Sigmoid colon (tissue), 4 donors: ENCODE results near the gene OGFR.

Experiments
- EP300 ChIP-seq, 4 donors: sonication (generic); formaldehyde crosslinking; IDR thresholded peaks; one replicate each; pipeline ENCODE4 v1.6.1; 2017; ENCODE audit warnings: antibody characterized with exemption in 4 of 4
- POLR2A ChIP-seq, 2 donors: fragments of 450-650 bp; IDR thresholded peaks; one replicate each; pipeline ENCODE4 v1.6.1; 2016; ENCODE audit warnings: antibody characterized with exemption in 2 of 2, mild to moderate bottlenecking in 2 of 2, moderate library complexity in 2 of 2
- POLR2AphosphoS5 ChIP-seq, 4 donors: sonication (generic); formaldehyde crosslinking; IDR thresholded peaks; one replicate each; pipeline ENCODE4 v1.6.1; 2017; ENCODE audit warnings: antibody characterized with exemption in 4 of 4
- TF ChIP-seq, protein P1 (sequence below), 4 experiments: fragments of 450-650 bp in 3 of 4; fragments of 200-600 bp in 1 of 4; IDR thresholded peaks; one replicate each; pipeline ENCODE4 v1.5.1; 2016 to 2019; ENCODE audit warnings: antibody characterized with exemption in 4 of 4, mild to moderate bottlenecking in 3 of 4, moderate library complexity in 2 of 4

DNA sequence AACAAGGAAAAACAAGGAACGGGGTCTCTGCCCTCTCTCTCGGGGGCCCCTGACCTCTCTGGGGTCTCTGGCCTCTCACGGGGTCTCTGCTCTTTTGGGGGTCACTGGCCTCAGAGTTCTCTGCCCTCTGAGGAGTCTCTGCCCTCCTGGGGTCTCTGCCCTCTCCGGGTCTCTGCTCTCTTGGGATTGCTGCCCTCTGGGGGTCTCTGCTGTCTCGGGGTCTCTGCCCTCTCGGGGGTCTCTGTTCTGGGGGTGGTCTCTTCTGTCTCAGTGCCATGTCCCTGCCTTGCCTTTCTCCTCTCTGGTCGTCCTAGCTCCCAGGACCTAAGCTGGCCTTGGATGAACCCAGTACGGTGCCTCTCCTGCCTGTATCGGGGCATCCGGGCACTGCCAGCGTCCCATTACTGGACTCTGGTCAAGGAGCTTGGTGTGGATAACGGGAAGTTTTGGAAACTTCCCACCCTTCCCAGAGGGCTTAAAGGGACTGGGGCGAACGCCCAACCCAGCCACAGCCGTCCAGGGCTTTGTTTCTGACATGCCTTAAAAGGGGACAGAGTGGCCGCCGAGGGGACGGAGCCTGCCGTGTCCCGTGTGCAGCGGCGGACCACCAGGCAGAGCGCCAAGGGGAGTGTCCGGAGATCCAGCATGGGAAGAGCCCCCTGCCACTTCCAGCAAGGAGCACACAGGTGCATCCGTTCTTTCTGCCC is 33.1 kb upstream of the OGFR start:
- TF ChIP-seq, protein P1, sequence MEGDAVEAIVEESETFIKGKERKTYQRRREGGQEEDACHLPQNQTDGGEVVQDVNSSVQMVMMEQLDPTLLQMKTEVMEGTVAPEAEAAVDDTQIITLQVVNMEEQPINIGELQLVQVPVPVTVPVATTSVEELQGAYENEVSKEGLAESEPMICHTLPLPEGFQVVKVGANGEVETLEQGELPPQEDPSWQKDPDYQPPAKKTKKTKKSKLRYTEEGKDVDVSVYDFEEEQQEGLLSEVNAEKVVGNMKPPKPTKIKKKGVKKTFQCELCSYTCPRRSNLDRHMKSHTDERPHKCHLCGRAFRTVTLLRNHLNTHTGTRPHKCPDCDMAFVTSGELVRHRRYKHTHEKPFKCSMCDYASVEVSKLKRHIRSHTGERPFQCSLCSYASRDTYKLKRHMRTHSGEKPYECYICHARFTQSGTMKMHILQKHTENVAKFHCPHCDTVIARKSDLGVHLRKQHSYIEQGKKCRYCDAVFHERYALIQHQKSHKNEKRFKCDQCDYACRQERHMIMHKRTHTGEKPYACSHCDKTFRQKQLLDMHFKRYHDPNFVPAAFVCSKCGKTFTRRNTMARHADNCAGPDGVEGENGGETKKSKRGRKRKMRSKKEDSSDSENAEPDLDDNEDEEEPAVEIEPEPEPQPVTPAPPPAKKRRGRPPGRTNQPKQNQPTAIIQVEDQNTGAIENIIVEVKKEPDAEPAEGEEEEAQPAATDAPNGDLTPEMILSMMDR (IDR thresholded peaks at IDR 0.05): no peak
- TF ChIP-seq POLR2AphosphoS5 (IDR thresholded peaks at IDR 0.05): no peak
- no peak for TF ChIP-seq POLR2A (IDR thresholded peaks at IDR 0.05)
- TF ChIP-seq EP300 (IDR thresholded peaks at IDR 0.05): no peak
